ENCODE results near the gene NRAP.
"Not testable (repeated sequence)": the region's sequence is repeated elsewhere in the genome, so short reads cannot be mapped to it uniquely, and the experiment has no call there.

The NRAP gene

GRCh38 chr10:113665806-113666354, 2.0 kb upstream of the NRAP start:
- DNase-seq (ENCODE audit: low spot score in 2 of 2): peak in 1 of 2 experiments; percentile 17
- no peaks in the 10 kb centered on the region for H3K4me1 ChIP-seq
- no peaks in the 10 kb centered on the region for H3K9me3 ChIP-seq
- in situ Hi-C loops (cut with MboI; ENCODE audit: low sequenced_read_pairs): no loop called here
- no peaks in the 10 kb centered on the region for H3K36me3 ChIP-seq (replicated peaks)
- peaks cover 12% of the 10 kb centered on the region for H3K27me3 ChIP-seq (ENCODE audit: low read depth)
- no peak overlapping the region for H3K4me3 ChIP-seq

GRCh38 chr10:113665352-113665751, 1.5 kb upstream of the NRAP start:
- peaks cover 12% of the 10 kb centered on the region for H3K27me3 ChIP-seq (ENCODE audit: low read depth)
- no peaks in the 10 kb centered on the region for H3K9me3 ChIP-seq
- in situ Hi-C loops (cut with MboI; ENCODE audit: low sequenced_read_pairs): no loop called here
- DNase-seq (ENCODE audit: low spot score in 2 of 2): no peak
- no peaks in the 10 kb centered on the region for H3K4me1 ChIP-seq
- no peaks in the 10 kb centered on the region for H3K36me3 ChIP-seq (replicated peaks)
- no peak overlapping the region for H3K4me3 ChIP-seq

GRCh38 chr10:113663142-113663541, 699 bp downstream of the NRAP start:
- in situ Hi-C loops (cut with MboI; ENCODE audit: low sequenced_read_pairs): no loop called here
- no peak for DNase-seq (ENCODE audit: low spot score in 2 of 2)

GRCh38 chr10:113661332-113661731, 2.5 kb downstream of the NRAP start:
- Histone ChIP-seq H3K4me3 (no peak overlapping the region), H3K4me1 (no peaks in the 10 kb centered on the region), H3K27me3 (ENCODE audit: low read depth) (peaks cover 12% of the 10 kb centered on the region), H3K36me3 (replicated peaks) (no peaks in the 10 kb centered on the region), H3K9me3 (no peaks in the 10 kb centered on the region)
- in situ Hi-C loops (cut with MboI; ENCODE audit: low sequenced_read_pairs): no loop called here
- no peak for DNase-seq (ENCODE audit: low spot score in 2 of 2)

More at GRCh38 chr10:113663142-113663541, 699 bp downstream of the NRAP start:
- no peak overlapping the region for H3K4me3 ChIP-seq
- H3K4me1 ChIP-seq: no peaks in the 10 kb centered on the region
- no peaks in the 10 kb centered on the region for H3K9me3 ChIP-seq
- no peaks in the 10 kb centered on the region for H3K36me3 ChIP-seq (replicated peaks)
- H3K27me3 ChIP-seq (ENCODE audit: low read depth): peaks cover 12% of the 10 kb centered on the region

GRCh38 chr10:113657544-113657943, 6.3 kb downstream of the NRAP start:
- H3K4me3 ChIP-seq: no peak overlapping the region
- H3K4me1 ChIP-seq: no peaks in the 10 kb centered on the region
- no peaks in the 10 kb centered on the region for H3K9me3 ChIP-seq
- in situ Hi-C loops (cut with MboI; ENCODE audit: low sequenced_read_pairs): no loop called here
- H3K36me3 ChIP-seq (replicated peaks): no peaks in the 10 kb centered on the region
- peaks cover 14% of the 10 kb centered on the region for H3K27me3 ChIP-seq (ENCODE audit: low read depth)
- DNase-seq (ENCODE audit: low spot score in 2 of 2): no peak

- no peaks in the 10 kb centered on the region for H3K4me1 ChIP-seq
- DNase-seq (ENCODE audit: low spot score in 2 of 2): no peak
- no peaks in the 10 kb centered on the region for H3K9me3 ChIP-seq
- in situ Hi-C loops (cut with MboI; ENCODE audit: low sequenced_read_pairs): no loop called here
- H3K4me3 ChIP-seq: no peak overlapping the region
- peaks cover 7% of the 10 kb centered on the region for H3K27me3 ChIP-seq (ENCODE audit: low read depth)
- no peaks in the 10 kb centered on the region for H3K36me3 ChIP-seq (replicated peaks)
Observed at GRCh38 chr10:113656896-113657295, 6.9 kb downstream of the NRAP start.

GRCh38 chr10:113652456-113652855, 11.4 kb downstream of the NRAP start:
- H3K36me3 ChIP-seq (replicated peaks); H3K4me1 ChIP-seq; H3K4me3 ChIP-seq; DNase-seq (ENCODE audit: low spot score in 2 of 2); in situ Hi-C loops (cut with MboI; ENCODE audit: low sequenced_read_pairs); H3K9me3 ChIP-seq: not testable (repeated sequence)
- H3K27me3 ChIP-seq (ENCODE audit: low read depth): peaks cover 10% of the 10 kb centered on the region; the same call in 1 of the 2 replicates

GRCh38 chr10:113651898-113652297, 11.9 kb downstream of the NRAP start:
- Histone ChIP-seq H3K36me3 (replicated peaks) (no peaks in the 10 kb centered on the region), H3K4me3 (no peak overlapping the region), H3K4me1 (no peaks in the 10 kb centered on the region), H3K27me3 (ENCODE audit: low read depth) (peaks cover 10% of the 10 kb centered on the region; the same call in 1 of the 2 replicates), H3K9me3 (no peaks in the 10 kb centered on the region)
- DNase-seq (ENCODE audit: low spot score in 2 of 2): no peak
- in situ Hi-C loops (cut with MboI; ENCODE audit: low sequenced_read_pairs): no loop called here

GRCh38 chr10:113651021-113651420, 12.8 kb downstream of the NRAP start:
- in situ Hi-C loops (cut with MboI; ENCODE audit: low sequenced_read_pairs): no loop called here
- DNase-seq (ENCODE audit: low spot score in 2 of 2): no peak
- Histone ChIP-seq H3K9me3 (no peaks in the 10 kb centered on the region), H3K4me3 (no peak overlapping the region), H3K4me1 (no peaks in the 10 kb centered on the region), H3K36me3 (replicated peaks) (no peaks in the 10 kb centered on the region), H3K27me3 (ENCODE audit: low read depth) (peaks cover 10% of the 10 kb centered on the region; the same call in 1 of the 2 replicates)

GRCh38 chr10:113650172-113650571, 13.7 kb downstream of the NRAP start:
- H3K4me3 ChIP-seq: no peak overlapping the region
- DNase-seq (ENCODE audit: low spot score in 2 of 2): no peak
- no peaks in the 10 kb centered on the region for H3K4me1 ChIP-seq
- peaks cover 10% of the 10 kb centered on the region; the same call in 1 of the 2 replicates for H3K27me3 ChIP-seq (ENCODE audit: low read depth)
- no peaks in the 10 kb centered on the region for H3K9me3 ChIP-seq
- in situ Hi-C loops (cut with MboI; ENCODE audit: low sequenced_read_pairs): no loop called here
- no peaks in the 10 kb centered on the region for H3K36me3 ChIP-seq (replicated peaks)

- in situ Hi-C loops (cut with MboI; ENCODE audit: low sequenced_read_pairs): no loop called here
- no peaks in the 10 kb centered on the region for H3K9me3 ChIP-seq
- H3K4me3 ChIP-seq: no peak overlapping the region
- peaks cover 10% of the 10 kb centered on the region for H3K27me3 ChIP-seq (ENCODE audit: low read depth)
- no peaks in the 10 kb centered on the region for H3K4me1 ChIP-seq
- no peaks in the 10 kb centered on the region for H3K36me3 ChIP-seq (replicated peaks)
- no peak for DNase-seq (ENCODE audit: low spot score in 2 of 2)
Observed at GRCh38 chr10:113648478-113648877, 15.4 kb downstream of the NRAP start.

GRCh38 chr10:113647812-113648211, 16.0 kb downstream of the NRAP start:
- H3K4me3 ChIP-seq: no peak overlapping the region
- in situ Hi-C loops (cut with MboI; ENCODE audit: low sequenced_read_pairs): no loop called here
- H3K27me3 ChIP-seq (ENCODE audit: low read depth): peaks cover 12% of the 10 kb centered on the region
- no peak for DNase-seq (ENCODE audit: low spot score in 2 of 2)
- H3K9me3 ChIP-seq: no peaks in the 10 kb centered on the region
- H3K4me1 ChIP-seq: no peaks in the 10 kb centered on the region
- no peaks in the 10 kb centered on the region for H3K36me3 ChIP-seq (replicated peaks)

- H3K4me3 ChIP-seq: no peak overlapping the region
- no peaks in the 10 kb centered on the region for H3K4me1 ChIP-seq
- no peaks in the 10 kb centered on the region for H3K36me3 ChIP-seq (replicated peaks)
- in situ Hi-C loops (cut with MboI; ENCODE audit: low sequenced_read_pairs): no loop called here
- DNase-seq (ENCODE audit: low spot score in 2 of 2): no peak
- no peaks in the 10 kb centered on the region for H3K9me3 ChIP-seq
- peaks cover 22% of the 10 kb centered on the region for H3K27me3 ChIP-seq (ENCODE audit: low read depth)
Observed at GRCh38 chr10:113646336-113647201, 17.3 kb downstream of the NRAP start.
